HG03175 (cell line): ENCODE measurements around the gene FCN1.
"Not testable (repeated sequence)": the region's sequence is repeated elsewhere in the genome, so short reads cannot be mapped to it uniquely, and the experiment has no call there.

Experiments used
- ATAC-seq: cut with Tn5 transposase; IDR thresholded peaks from one replicate; pipeline ENCODE4 v1.9.1; 2021; ENCODE audit warnings: mild to moderate bottlenecking, moderate library complexity; ENCODE audit not compliant: unreplicated experiment

The FCN1 gene

GRCh38 chr9:134917431-134918373, at the start of gene FCN1:
Gene FCN1 (minus strand): TSS chr9:134917912. CDS start chr9:134917871, 41 bp downstream.
- ATAC-seq, result no peak

- ATAC-seq, result no peak
These were observed 49.2 kb upstream of the FCN1 start for GRCh38 chr9:134966697-134967546.

GRCh38 chr9:134966270-134966669, 48.6 kb upstream of the FCN1 start:
- no peak for ATAC-seq

GRCh38 chr9:134965851-134966250, 48.1 kb upstream of the FCN1 start:
- ATAC-seq, result no peak

GRCh38 chr9:134965411-134965810, 47.7 kb upstream of the FCN1 start:
- ATAC-seq, result no peak

- ATAC-seq, result no peak
These were observed 46.8 kb upstream of the FCN1 start for GRCh38 chr9:134964271-134965055.

- ATAC-seq, result no peak
These were observed 45.8 kb upstream of the FCN1 start for GRCh38 chr9:134963546-134963945.

- ATAC-seq, result no peak
These were observed 45.3 kb upstream of the FCN1 start for GRCh38 chr9:134962973-134963364.

GRCh38 chr9:134962065-134962972, 44.6 kb upstream of the FCN1 start:
- ATAC-seq, result no peak

- ATAC-seq, result no peak
These were observed 43.8 kb upstream of the FCN1 start for GRCh38 chr9:134961331-134962064.

- no peak for ATAC-seq
These were observed 43.0 kb upstream of the FCN1 start for GRCh38 chr9:134960701-134961181.

- no peak for ATAC-seq
These were observed 42.2 kb upstream of the FCN1 start for GRCh38 chr9:134959971-134960310.

- no peak for ATAC-seq
These were observed 41.6 kb upstream of the FCN1 start for GRCh38 chr9:134959126-134959970.

- no peak for ATAC-seq
These were observed 40.2 kb upstream of the FCN1 start for GRCh38 chr9:134957945-134958227.

GRCh38 chr9:134957165-134957944, 39.6 kb upstream of the FCN1 start:
- ATAC-seq, result no peak

- not testable (repeated sequence) for ATAC-seq
These were observed 38.7 kb upstream of the FCN1 start for GRCh38 chr9:134956387-134956786.

- ATAC-seq, result no peak
These were observed 38.1 kb upstream of the FCN1 start for GRCh38 chr9:134955801-134956200.

GRCh38 chr9:134955156-134955555, 37.4 kb upstream of the FCN1 start:
- no peak for ATAC-seq
